HS-27A (cell line): Measurements from ENCODE around the gene RBM39.
"Not testable (repeated sequence)": the region's sequence is repeated elsewhere in the genome, so short reads cannot be mapped to it uniquely, and the experiment has no call there.

Experiments used
- DNase-seq: peaks from one replicate; pipeline ENCODE4 v3.0.0-alpha.2; 2012; ENCODE audit warnings: low read depth, missing footprints

The RBM39 gene

GRCh38 chr20:35750611-35751010 is 8.6 kb upstream of the RBM39 start:
- no peak for DNase-seq

GRCh38 chr20:35744492-35744841 is 2.4 kb upstream of the RBM39 start:
- not testable (repeated sequence) for DNase-seq

DNA sequence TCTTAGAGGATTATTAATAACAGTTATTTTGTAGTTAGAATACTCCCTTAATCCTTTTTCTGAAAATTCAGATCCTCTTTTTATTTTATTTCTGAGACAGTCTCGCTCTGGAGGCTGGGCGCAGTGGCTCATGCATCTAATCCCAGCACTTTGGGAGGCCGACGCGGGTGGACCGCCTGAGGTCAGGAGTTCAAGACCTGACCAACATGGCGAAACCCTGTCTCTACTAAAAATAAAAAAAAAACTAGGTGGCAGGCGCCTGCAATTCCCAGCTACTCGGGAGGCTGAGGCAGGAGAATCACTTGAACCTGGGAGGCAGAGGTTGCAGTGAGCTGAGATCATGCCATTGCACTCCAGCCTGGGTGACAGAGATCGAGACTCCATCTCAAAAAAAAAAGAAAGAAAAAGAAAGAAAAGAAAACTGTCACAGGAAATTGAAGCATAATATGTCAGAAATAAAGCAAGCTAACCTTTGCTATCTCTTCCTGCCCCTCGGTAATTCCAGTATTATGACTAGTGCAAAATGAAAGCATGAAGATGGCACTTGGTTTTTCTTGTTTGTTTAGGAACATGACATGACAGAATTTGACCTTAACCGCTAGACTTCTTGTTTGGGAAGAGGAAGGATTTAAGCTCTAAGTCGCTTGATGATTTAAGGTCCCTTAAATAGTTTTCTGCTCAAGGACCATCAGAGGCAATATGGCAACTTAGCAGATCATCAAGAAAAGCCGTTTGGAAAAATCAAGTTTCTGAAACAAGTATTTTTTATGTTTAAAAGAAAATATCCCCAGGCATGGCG is 1.8 kb upstream of the RBM39 start:
- DNase-seq, result no peak

DNA sequence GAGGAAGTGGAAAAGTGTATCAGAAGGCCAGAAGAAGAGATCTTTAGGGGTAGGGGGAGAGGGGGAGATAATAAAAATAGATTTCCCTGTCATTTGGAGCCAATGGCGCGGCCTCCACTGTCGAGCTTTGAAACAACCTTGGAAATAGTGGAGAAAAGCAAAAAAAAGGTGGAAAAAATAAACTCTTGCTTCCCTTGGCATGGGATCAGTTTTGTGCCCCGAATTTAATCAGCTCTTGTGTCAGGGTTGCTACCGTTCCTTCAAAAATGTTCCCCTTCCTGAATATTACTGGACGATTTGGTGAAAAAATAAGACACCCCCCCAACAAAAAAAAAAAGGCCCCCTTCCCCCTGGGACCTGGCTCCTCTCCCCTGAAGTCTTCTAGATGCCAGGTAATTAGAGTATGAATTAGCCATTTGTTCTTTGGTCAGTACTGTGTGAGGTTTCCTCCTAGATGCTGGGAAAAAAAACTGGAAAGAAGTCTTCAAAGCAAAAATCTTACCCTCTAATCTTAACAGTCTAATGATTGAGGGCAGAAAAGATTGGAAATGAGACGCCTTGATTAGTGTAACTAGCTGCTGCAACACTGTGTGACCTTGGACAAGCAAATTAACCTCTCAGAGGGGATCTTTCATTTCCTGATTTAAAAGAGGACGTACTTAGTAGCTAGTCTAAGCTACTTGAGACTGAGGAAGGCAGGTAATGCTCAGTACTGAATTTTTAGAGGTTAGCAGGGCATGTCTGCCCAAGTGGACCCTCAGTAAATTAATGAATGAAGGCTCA is 872 bp upstream of the RBM39 start:
- DNase-seq, result no peak

GRCh38 chr20:35739294-35740163 is 2.5 kb downstream of the RBM39 start:
- no peak for DNase-seq

DNA sequence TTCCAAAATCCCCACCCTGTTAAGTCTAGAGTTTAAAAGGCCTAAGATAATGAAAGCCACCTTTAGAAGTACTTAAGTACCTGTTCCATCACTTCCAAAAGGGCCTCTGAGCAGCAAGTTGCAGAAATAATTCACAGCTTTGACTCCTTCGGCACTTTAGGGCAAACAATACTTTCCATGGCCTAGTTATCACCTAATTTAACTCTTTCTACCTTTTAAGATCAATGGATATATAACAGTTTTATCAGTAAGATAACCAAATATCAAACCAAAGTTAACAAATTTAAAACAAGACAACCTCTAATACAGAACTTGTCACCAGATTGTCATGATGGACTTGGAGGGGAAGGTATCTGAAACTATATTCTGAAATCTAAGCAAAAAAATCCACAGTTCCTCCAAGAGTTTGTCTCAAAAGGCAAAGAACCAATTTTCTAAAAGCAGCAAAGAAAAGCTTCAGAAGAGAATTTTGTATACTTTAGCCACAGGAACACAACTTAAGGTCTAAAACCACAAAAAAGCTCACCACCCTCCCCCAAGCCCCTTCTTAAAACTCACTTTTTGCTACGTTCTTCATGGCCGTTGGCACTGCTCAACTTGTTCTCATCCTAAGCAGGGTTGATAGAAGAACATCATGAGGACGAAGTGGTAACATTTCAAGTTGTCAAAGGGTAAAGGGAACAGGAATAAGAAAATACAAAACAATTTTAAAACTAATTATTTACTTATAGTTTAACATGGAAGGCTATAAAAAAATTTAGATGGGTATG is 3.5 kb downstream of the RBM39 start:
- DNase-seq, result no peak

DNA sequence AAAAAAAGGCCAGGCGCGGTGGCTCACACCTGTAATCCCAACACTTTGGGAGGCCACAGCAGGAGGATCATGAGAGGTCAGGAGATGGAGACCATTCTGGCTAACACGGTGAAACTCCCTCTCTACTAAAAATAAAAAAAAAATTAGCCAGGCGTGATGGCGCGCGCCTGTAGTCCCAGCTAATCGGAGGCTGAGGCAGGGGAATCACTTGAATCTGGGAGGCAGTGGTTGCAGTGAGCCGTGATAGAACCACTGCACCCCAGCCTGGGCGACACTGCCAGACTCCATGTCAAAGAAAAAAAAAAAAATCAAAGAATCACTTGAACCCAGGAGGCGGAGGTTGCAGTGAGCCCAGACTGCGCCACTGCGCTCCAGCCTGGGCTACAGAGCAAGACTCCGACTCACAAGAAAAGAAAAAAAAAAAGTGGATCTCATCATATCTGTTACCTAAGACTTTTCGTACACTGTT is 4.2 kb downstream of the RBM39 start:
- DNase-seq, result no peak

DNA sequence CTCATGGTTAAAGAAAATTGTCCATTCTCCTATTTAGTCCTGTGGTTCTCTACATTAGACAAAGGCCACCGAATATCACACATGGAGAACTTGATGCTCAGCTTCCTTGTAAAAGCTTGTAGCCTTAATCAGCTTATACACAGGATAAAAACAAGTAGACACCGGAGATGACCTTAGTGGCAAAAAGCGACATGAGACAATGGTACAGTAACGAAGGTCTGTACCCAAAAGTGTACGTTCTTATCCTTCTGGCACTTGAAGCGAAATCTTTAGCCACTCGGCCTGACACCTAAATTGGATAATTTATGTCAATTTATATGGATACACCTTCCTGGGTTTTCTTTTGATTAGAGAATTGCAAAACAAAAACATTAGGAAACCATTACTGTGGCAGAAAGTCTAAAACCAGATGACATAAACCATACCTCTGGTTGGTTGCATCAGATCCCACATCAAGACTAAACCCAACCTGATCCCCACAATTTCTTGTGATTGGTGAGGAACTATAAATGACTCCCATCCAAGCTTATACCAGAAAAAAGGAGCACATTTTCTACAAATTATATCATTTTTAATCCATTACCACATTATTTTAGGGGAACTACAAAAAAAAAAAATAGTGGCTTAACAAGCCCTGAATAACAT is 6.1 kb downstream of the RBM39 start:
- DNase-seq, result no peak

- DNase-seq, result no peak
Observed at GRCh38 chr20:35734777-35735649, 7.0 kb downstream of the RBM39 start.

- no peak for DNase-seq
Observed at GRCh38 chr20:35734374-35734773, 7.7 kb downstream of the RBM39 start.

GRCh38 chr20:35732644-35732982 is 9.4 kb downstream of the RBM39 start:
- no peak for DNase-seq

- no peak for DNase-seq
Observed at GRCh38 chr20:35731862-35732643, 10.0 kb downstream of the RBM39 start.

- no peak for DNase-seq
Observed at GRCh38 chr20:35731469-35731788, 10.6 kb downstream of the RBM39 start.

DNA sequence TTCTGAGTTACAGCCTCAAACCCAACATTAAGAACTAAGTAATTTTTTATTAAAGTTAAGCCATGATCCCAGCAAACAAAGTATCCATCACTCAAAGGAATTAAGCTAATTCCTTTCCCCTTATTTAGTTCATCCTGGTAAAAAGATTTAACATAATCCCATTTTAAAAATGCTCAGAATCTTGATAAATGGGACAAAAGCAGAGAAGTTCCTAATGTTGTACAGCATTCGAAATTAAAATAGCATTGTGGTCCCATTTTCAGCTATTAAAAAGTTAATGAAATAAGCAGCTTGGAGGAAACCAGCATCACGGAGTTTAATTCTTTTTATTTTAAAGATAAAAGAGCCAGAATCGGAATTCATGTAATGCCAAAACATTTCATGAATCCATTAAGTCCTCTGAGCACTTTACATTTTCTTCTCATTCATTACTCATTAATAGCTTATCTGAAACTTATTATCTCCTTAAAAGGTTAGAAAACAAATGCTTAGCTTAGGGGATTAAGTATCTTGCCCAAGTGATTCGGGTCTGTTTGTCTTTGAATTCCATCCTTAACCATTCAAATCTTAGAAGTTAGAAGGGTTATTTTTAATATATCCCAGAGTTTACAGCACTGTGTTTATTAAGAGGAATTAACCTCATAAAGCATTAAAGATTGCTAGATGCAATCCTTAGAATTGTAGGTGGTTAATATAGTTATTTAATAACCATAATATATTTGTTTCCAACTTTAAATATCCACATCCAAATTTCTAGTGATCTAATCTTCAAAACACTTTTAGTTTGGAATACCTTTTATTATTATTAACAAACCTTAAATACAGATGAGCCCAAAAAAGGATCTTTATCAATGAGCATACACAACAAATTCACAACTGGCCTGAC is 11.2 kb downstream of the RBM39 start:
- no peak for DNase-seq

DNA sequence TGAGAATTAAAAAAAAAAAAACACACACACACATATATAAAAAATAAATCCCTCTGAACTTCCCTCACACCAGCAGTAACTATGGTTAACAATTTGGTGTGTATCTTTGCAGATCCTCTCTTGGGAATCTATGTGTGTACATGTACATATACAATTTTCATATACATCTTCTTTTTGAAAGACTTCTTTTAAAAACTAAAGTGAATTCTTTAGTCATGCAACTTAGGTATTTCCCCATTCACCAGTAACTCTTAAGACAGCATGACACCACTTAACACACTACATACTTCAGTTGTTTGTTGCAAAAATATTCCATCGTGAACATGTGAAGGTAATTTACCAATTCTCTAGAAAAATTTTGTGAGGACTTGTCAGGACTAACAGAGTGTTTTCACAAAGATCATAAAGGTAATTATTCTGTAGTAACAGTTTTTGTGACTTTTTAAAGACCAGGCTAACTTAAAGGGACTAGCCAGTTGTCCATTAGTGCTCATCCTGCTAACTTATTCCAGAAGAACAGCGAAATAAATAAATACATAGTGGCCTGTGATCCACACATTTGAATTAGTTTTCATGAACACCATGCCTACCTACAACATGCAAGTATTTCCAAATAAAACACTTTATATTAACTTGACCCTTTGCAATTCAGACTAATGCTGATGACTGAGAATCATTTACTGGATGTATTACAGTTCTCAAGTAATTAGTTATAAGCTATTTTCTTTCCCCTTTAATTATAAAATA is 12.1 kb downstream of the RBM39 start:
- no peak for DNase-seq

DNA sequence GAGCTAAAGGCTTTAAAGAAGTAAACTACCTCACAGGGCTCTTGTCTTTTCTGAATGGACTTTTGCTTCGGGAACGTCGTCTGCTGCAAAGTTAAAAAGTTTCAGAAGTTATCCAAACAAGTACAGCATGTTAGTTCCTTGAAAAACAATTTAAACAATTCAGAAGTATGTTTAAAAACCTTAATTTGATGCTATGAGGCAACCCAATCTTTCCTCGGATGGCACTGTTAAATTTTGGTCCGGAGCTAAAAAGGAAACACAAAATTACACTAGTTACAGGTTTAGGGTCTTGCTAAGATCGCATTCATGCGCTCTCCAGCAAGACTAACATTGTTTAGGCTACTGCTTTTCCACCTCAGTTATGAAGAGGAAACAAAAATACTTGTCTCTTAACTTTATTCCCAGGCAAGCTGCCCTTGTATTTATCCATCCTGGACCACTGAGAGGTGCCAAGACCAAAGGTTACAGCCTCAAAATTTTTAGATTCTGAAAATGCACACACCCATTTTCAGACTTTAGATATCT is 12.7 kb downstream of the RBM39 start:
- no peak for DNase-seq

- no peak for DNase-seq
Observed at GRCh38 chr20:35726842-35727711, 15.0 kb downstream of the RBM39 start.
